IPS-18c (cell line): ENCODE measurements around the gene CDH16.
"Not testable (repeated sequence)": the region's sequence is repeated elsewhere in the genome, so short reads cannot be mapped to it uniquely, and the experiment has no call there.

ENCODE experiments used
- H3K4me3 ChIP-seq: 2 replicates; pipeline ENCODE4 v1.7.0; 2013; ENCODE audit warnings: low read depth, mild to moderate bottlenecking, low read length, moderate library complexity; ENCODE audit not compliant: insufficient read depth
- H3K9me3 ChIP-seq: one replicate; pipeline ENCODE4 v1.6.1; 2013; ENCODE audit warnings: mild to moderate bottlenecking, low read length, moderate library complexity; ENCODE audit not compliant: control insufficient read depth, insufficient read depth

CDH16 gene

DNA sequence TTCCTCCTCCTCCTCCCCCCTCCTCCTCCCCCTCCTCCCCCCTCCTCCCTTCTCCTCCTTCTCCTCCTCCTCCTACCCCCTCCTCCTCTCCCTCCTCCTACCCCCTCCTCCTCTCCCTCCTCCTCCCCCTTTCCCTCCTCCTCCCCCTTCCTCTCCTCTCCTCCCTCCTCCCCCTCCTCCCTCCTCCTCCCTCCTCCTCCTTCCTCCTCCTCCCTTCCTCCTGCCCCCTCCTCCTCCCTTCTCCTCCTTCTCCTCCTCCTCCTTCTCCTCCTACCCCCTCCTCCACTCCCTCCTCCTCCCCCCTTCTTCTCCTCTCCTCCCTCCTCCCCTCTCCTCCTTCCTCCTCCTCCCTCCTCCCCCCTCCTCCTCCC is 45.0 kb downstream of the CDH16 start:
- Histone ChIP-seq H3K9me3 (no peaks in the 10 kb centered on the region), H3K4me3 (no peak overlapping the region)

GRCh38 chr16:66872943-66873684 is 45.6 kb downstream of the CDH16 start:
- H3K4me3 ChIP-seq = peak overlapping the region; percentile 43; the same call in 1 of the 2 replicates
- H3K9me3 ChIP-seq = no peaks in the 10 kb centered on the region

- Histone ChIP-seq H3K9me3 (no peaks in the 10 kb centered on the region), H3K4me3 (peak overlapping the region; percentile 43; the same call in 1 of the 2 replicates)
Measured at GRCh38 chr16:66872559-66872942, 46.1 kb downstream of the CDH16 start.

- no peak overlapping the region for H3K4me3 ChIP-seq
- no peaks in the 10 kb centered on the region for H3K9me3 ChIP-seq
Measured at GRCh38 chr16:66871840-66872239, 46.8 kb downstream of the CDH16 start.

- not testable (repeated sequence) for H3K4me3 ChIP-seq, H3K9me3 ChIP-seq
Measured at GRCh38 chr16:66871363-66871762, 47.3 kb downstream of the CDH16 start.

GRCh38 chr16:66869424-66869823 is 49.3 kb downstream of the CDH16 start:
- no peak overlapping the region for H3K4me3 ChIP-seq
- no peaks in the 10 kb centered on the region for H3K9me3 ChIP-seq

- Histone ChIP-seq H3K4me3 (no peak overlapping the region), H3K9me3 (no peaks in the 10 kb centered on the region)
Measured at GRCh38 chr16:66863707-66864106, 55.0 kb downstream of the CDH16 start.

DNA sequence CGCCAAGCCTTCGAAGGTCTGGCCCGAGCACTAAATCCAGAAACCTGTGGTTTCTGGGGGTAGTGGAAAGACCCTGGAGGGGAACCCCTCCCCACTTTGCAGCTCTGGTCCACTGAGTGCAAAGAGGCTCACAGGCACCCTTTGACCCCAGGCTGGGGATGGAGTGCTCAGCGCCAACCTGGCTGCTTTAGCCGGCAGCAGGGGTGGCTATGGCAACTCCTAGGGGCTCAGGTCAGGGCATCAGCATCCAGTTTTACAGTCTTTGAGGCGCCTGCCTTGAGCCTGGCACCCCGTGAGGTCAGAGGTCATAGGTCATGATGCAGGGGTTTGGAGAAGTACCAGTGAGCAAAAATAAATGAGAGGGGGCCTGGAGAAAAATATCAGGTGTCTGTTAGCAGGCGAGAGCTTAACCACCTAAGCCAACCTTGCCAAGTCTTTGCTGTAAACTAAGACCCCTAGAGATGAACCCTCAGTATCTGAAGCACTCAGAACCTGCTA is 56.6 kb downstream of the CDH16 start:
- H3K9me3 ChIP-seq = no peaks in the 10 kb centered on the region
- no peak overlapping the region for H3K4me3 ChIP-seq

DNA sequence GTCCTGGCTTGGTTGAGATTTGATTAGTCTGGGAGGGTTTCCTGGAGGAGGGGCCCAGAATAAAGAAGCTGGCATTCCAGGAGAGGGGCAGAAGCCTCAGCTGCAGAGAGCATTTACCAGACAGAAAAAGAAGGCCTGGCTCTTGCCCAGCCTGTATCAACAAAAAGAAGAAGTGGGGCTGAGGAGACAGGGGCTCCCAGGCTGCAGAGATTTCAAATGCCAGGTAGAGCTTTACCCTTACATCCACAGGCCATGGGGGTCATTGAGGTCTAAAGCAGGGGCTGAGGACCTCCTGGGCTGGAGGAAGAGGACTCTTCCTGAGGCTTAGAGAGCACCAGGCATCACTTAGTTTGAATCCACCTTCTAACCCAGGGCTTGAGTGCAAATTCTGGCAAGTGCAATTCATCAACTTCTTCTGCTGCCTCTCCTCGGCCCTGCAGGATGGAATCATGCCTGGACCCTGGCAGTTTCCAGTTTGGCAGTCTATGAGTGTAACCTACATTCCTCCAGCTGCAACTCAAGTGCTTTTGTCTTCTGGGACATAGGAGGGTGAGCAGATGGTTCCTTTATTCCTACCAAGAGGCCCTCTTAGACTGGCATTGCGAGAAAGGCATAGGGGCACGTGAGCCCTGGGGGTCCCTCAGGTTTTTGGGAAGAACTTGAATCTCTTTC is 59.2 kb downstream of the CDH16 start:
- Histone ChIP-seq H3K4me3 (no peak overlapping the region), H3K9me3 (no peaks in the 10 kb centered on the region)

DNA sequence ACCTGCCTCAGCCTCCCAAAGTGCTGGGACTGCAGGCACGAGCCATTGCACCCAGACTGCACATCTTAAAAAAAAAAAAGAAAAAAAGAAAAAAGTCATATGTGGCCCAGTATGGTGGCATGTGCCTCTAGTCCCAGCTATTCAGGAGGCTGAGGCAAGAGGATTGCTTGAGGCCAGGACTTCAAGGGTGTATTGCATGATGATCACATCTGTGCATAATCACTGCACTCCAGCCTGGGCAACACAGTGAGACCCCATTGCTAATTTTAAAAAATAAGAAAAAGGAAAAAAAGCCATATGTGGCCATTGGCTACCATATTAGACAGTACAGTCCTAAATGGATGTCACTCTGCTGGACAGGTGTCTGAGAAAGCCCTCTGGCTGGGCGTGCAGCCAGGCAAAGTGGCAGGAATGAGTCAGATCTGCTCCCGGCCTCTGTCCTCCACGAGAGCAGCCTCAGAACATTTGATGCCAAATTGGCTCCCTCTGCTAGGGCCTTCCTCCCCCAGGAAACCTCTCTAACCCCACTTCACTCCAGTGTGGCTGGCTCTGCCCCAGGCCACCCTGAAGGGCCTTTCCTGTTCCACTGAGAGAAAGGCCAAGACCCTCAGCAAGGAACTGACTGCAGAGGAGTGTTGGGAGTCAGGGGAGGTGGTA is 59.8 kb downstream of the CDH16 start:
- H3K4me3 ChIP-seq = no peak overlapping the region

More for the DNA sequence above, 59.8 kb downstream of the CDH16 start:
- no peaks in the 10 kb centered on the region for H3K9me3 ChIP-seq
